ENCODE measurements around the gene AOC1. TPM values are rescaled to one million over a fixed set of nuclear protein-coding genes. Genes with fewer than 3 reads are reported as not detected.

Gene AOC1
- total and polyA plus RNA-seq, 10 of the 15 experiments (the other 5 are each of a cell fraction or from before 2014, with no cell fraction given): 0.07 TPM; not detected in 9

DNA sequence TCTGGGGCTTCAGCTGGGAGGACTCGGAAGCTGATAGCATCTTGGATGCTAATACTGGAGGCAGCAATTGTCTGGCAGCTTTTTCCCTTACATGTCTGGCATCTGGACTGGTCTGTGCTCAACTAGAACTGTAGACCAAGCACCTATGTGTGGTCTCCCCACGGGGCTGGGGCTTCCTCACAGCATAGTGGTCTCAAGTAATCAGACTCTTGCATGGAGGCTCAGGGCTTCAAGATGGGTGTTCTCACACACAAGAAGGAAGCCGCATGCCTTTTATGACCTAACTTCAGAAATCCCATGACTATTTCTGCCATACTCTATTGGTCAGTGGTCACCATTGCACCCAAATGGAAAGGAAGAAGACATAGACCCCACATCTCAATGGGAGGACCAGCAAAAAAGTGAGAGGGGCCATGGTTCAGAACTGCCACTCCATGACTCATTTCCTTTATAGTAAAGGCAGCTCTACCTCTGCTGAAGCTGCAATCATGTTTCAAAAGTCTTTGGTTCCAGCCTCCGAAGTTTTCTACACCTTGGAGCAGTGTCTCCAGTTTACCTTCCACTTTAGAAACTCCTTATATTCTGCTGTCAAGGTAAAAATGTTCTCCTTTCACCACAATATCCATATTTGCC, 14.7 kb downstream of the AOC1 start:
- H3K27me3 ChIP-seq (replicated peaks in 1 of 2; ENCODE audit: control insufficient read depth in 2 of 2, insufficient read depth in 2 of 2, low read length in 1 of 2): no peaks in the 10 kb centered on the region; a peak in 1 of 4 replicates
- ChIA-PET POLR2A (no interaction called here), CTCF (interaction anchor here (1.1 to 3.0 kb wide), 4 partner anchors 9 to 15 kb away, joined by 3 to 19 read pairs (median 10); no protein-coding TSS in a partner anchor), RAD21 (ENCODE audit: unreplicated experiment) (no interaction called here), SMC1A (ENCODE audit: uncharacterized antibody, unreplicated experiment) (interaction anchor here (1.1 to 1.3 kb wide), 2 partner anchors 11 to 31 kb away, joined by 3 read pairs; no protein-coding TSS in a partner anchor)
- H4K20me1 ChIP-seq (ENCODE audit: control insufficient read depth, insufficient read depth): no peaks in the 10 kb centered on the region
- in situ Hi-C loops (cut with MboI): no loop called here
- H3K27ac ChIP-seq (ENCODE audit: control insufficient read depth, insufficient read depth): no peak overlapping the region
- BruUV-seq (replicated peaks): no TSS peak
- DNase-seq (ENCODE audit: low read depth, low spot score) (no peak), ATAC-seq (no peak), FAIRE-seq (no peak)
- no peaks in the 10 kb centered on the region for H3K79me2 ChIP-seq (ENCODE audit: control insufficient read depth, insufficient read depth, low read length)
- no peak overlapping the region for H3K9ac ChIP-seq (ENCODE audit: control insufficient read depth, insufficient read depth, low read length)
- H2AFZ ChIP-seq (ENCODE audit: control insufficient read depth, low read depth, low read length): no peak overlapping the region
- H3K36me3 ChIP-seq (ENCODE audit: control insufficient read depth in 2 of 2, insufficient read depth in 2 of 2, low read length in 1 of 2): no peaks in the 10 kb centered on the region
- no peak overlapping the region for H3K4me3 ChIP-seq
- 31% methylated on average over 4 of the region's 4 CpGs for WGBS (ENCODE audit: insufficient coverage, insufficient replicate concordance, low lambda C conversion rate, missing lambda C conversion rate)
- H3K4me1 ChIP-seq (ENCODE audit: control insufficient read depth, insufficient read depth, low read length): no peaks in the 10 kb centered on the region
- H3K9me3 ChIP-seq (replicated peaks; ENCODE audit: control insufficient read depth, insufficient read depth, low read length): no peaks in the 10 kb centered on the region; the same call in 2 of the 3 replicates
- TF ChIP-seq LARP7 (IDR thresholded peaks at IDR 0.05) (no peak), RUNX3 (IDR thresholded peaks at IDR 0.05; ENCODE audit: low read length) (no peak), TARDBP (IDR thresholded peaks at IDR 0.05; ENCODE audit: borderline replicate concordance) (no peak), POLR2A (IDR thresholded peaks at IDR 0.05; ENCODE audit: low read depth, low read length) (no peak), TCF12 (IDR thresholded peaks at IDR 0.05; ENCODE audit: low read depth, low read length) (no peak), E2F8 (IDR thresholded peaks at IDR 0.05; ENCODE audit: low read depth, partially characterized antibody) (no peak)
- intact Hi-C loops (cut with micrococcal nuclease; ENCODE audit: unreplicated experiment): no loop called here
- H3K4me2 ChIP-seq (ENCODE audit: control insufficient read depth, insufficient read depth): no peak overlapping the region

All from GM12878 (cell line).